HG02884 (cell line): Measurements from ENCODE around the gene MAGI1.

Source experiments
- ATAC-seq: cut with Tn5 transposase; IDR thresholded peaks from one replicate; pipeline ENCODE4 v1.9.1; 2021; ENCODE audit warnings: mild to moderate bottlenecking, moderate library complexity; ENCODE audit not compliant: unreplicated experiment

The MAGI1 gene

DNA sequence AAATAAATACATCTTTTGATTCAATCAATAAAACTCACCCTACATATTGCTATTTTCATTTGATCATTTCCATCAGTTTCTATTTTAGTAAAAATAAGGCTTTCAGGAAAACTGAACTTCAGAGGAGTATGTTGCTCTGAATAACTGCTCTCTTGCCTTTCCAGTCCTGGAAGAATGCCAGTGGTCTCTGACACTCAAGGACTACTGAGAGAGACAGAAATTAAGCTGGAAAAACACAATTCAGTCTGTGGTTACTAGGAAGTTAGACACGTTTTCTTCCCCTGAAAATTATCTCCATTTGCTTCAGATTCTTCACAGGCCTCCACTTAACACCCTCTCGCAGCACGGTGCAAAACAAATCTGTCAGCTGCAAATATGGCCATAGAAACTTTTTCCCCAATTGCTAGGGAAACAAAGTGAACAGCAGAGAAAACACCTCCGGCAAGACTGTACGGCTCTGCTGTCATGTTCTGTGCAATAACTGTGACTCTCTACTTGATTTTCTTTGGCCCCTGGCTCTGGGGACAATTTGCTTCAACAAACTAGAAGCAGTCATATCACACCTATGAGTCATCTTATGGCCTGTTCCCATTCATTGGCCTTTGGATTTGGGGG lies 353.0 kb downstream of the MAGI1 start:
- ATAC-seq, result no peak

DNA sequence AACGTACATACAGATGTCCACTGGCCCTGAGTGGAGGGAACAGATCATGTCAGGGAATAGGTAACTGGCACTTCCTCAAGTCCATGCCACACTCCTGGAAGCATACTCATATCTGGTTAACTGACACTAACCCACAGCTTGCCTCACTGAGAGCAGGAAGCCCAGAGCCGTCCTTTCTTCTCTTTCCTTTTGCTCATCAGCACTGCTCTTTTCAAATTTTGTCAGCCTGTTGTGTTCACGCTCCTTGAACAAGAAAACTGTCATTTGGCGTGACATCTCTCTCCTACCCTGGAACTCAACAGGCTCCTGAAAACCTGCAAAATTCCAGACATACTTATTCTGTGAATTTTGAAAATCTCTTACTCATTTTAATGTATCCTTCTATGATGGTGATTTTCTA lies 360.2 kb downstream of the MAGI1 start:
- no peak for ATAC-seq

- ATAC-seq, result no peak
These were observed 361.2 kb downstream of the MAGI1 start for GRCh38 chr3:65677486-65678010.

DNA sequence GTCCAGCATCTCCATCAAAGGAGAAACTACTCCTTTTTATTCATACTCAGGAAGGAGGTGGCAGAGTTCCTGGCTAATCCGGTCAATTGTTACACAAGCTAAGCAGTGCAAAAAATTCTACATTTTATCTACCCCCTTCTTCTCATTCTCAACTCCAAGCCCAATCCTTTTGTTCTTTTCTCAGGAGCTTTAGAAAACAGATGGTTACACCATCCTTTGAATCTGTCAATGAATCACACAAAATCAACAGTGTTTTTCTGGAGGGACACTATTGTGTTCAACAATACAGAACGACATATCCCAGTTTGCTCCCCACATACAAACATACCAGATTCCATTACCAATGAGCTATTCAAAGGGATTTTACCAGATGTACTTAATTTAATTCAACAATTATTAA lies 362.1 kb downstream of the MAGI1 start:
- no peak for ATAC-seq

- ATAC-seq, result no peak
These were observed 363.7 kb downstream of the MAGI1 start for GRCh38 chr3:65675011-65675410.

- no peak for ATAC-seq
These were observed 364.5 kb downstream of the MAGI1 start for GRCh38 chr3:65674226-65674625.

- ATAC-seq, result no peak
These were observed 365.6 kb downstream of the MAGI1 start for GRCh38 chr3:65672871-65673815.

DNA sequence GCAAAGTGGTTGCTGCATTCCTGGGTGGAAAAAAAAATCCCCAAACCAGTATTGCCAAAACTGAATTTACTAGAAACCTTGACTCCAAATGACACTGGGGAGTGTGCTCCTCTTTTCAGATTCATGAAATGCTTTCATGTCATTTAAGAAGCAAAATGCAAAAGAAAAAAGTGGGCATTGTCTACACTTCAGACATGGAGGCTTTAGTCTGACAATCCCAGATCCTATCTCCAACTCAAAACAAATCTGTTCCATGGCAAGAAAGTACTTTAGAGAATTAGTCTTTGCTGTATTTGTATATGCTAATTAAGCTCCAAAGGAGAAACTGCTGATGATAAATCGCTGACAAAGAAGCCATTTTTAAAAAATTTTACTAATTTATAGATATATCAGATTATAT lies 366.7 kb downstream of the MAGI1 start:
- ATAC-seq, result no peak

DNA sequence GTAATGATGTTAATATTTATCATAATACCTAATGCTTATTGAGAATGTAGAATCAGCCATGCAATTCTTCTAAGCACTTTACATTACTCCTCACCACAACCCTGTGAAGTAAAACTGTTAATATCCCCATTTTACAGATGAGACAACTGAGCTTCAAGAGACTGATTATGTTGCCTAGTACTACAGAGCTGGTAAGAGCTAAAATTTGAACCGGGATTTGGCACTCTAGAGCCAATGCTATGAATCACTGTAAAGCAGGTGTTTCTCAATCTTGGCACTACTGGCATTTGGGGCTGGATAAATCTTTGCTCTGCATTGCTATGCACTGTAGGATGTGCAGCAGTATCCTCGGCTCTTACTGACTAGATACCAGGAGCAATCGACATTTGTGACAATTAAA lies 367.7 kb downstream of the MAGI1 start:
- ATAC-seq, result no peak

GRCh38 chr3:65669163-65669875 lies 369.4 kb downstream of the MAGI1 start:
- no peak for ATAC-seq

DNA sequence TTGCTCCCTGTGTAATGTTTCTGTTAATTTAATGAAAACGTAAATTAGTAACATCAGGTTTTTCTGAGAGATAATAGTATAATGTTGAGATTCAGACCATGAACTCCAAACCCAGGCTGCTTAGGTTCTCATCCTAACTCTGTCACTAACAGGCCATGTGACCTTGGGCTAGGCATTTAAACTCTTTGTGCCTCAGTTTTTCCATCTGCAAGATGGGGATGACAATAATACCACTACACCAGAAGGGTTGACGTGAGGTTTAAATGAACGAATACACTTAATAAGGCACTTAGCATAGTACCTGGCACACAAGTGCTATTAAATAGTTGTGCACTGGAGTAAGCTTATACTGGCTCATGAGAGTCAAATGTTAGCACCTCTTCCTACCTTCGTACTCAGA lies 370.8 kb downstream of the MAGI1 start:
- no peak for ATAC-seq

DNA sequence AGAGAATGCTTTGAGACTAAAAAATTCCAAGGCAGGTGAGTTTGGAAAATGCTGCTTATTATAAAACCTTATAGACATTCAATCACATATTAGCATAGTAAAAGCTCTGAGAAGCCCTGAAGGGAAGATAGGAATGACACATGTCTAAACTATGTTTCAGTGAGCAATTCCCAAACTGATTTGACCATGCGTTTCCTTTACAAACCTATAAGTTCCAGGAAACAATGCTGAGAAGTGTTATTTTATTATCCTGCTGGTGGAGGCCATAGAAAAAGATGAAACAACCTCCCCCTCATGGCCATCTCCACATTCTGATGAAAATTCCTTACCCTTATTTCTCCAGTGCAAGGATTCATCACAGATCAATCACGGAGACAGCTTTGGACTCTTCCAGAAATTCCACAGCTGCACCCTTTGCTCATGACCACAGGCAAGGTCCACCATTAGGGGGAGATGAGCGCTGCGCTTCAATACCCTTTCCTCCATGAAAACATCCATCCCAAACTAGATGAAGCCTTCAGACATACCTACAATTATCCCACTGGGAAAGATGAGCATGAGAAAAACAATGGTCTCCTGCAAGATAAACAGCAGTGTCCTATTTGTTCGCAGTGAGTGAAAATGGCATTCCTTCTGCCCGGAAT lies 372.1 kb downstream of the MAGI1 start:
- ATAC-seq, result no peak

DNA sequence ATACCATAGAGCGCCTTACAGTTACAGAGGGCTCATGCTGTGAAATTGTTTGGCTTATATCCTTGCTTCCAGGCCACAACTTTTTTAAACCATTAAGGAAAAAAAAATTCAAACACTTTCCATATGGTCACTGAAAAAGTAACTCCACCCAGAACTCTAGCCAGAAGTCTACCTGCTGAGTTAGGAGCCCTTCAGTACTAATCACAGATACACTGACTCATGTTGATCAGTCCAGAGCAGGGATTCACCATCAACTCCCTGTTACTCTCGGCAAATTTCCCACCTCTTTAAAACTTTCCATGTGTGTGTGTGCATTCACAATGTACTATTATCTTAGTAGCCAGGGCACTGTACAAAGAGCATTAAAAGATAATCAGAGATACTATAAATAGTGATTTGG lies 372.8 kb downstream of the MAGI1 start:
- no peak for ATAC-seq

DNA sequence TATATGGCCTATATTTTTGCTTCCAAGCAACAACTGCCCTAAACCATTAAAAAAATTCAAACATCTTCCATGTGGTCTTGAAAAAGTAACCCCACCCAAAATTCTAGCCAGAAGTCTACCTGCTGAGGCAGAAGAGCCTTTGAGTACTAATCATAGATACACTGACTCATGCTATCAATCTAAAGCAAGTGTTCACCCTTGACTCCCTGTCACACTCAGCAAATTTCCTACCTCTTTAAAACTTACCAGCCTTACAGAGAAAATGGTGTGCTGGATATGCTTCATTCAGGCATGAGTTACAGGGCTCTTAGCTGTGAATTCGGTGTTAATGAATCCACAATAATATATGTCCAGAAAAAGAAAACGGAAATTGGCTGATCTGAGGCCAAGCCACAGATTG lies 373.8 kb downstream of the MAGI1 start:
- no peak for ATAC-seq

- ATAC-seq, result no peak
These were observed 374.3 kb downstream of the MAGI1 start for GRCh38 chr3:65664446-65664845.

DNA sequence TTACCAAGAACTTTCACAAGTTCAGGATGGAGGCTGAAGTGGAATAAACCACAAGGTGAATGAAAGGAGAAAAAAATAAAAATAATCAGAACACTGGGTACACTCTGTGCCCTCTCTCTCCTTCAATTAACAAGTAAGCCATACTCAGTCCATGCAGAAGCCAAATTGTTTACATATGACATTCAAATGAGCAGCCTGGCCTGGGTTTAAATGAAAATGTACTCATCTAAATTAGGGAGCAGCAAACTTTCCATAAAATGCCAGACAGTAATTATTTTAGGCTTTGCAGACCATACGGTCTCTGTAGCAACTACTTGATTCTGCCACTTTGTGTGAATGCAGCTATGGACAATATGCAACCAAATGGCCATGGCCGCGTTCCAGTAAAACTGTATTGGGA lies 376.6 kb downstream of the MAGI1 start:
- no peak for ATAC-seq

DNA sequence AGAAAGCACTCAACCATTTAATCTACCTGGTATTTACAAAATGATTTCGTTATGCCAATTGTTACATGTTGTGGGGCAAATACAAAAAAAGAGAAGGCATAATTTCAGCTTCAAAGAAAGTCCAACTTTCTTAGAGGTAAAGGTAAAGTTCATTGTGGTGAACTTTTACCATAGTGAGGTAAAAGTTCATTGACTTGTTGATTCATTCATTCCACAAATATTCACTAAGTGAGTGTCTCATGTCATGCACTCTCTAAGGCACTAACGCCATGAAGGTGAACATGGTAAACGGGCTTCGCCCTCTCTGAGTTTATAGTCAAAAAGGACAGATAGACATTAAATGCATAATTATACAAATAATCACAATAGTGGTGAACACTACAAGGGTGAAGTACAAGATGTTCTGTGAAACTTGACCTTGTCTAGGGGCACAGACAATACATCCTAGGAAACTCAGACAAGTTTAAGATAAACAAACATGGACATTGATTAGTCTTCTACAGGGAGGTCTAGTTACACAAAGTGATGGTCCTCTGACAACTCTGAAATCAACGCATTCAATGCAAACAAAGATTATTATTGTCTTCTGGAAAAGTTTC lies 378.6 kb downstream of the MAGI1 start:
- ATAC-seq, result no peak

DNA sequence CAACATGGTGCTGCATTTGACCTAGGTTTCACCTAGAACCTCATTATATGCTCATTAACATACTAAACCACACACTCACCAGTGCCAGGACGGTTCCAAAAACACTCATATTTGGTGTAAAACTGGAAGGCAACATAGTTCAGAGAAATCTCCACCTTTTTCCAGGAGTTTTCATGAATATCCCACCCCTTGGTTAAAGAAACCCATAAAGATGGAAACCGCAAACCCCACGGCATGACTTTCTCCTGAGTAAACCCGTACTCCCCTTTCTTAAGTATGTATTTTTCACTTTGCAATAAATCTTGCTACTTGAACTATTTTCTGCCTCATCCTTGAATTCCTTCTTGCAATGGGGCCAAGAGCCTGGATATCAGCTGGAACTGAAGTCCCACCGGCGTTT lies 379.3 kb downstream of the MAGI1 start:
- no peak for ATAC-seq

GRCh38 chr3:65658401-65658800 lies 380.3 kb downstream of the MAGI1 start:
- no peak for ATAC-seq

DNA sequence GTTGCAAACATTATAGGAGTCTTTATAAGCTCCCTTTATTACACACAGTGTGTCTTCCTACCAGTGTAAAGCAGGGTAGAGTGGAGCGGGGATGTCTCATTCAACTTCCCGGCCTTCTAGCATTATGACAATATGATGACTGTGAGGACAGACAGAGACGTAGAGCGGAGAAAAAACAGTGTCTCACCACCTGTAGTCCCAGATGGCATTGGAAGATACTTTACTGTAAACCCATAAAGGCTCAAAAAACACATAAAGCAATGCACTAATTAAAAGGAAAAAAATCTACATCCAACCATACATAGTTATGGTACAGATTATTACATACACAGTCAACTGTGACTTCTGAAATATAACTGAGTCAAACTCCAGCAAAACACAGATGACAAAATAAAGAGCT lies 383.7 kb downstream of the MAGI1 start:
- no peak for ATAC-seq

- ATAC-seq, result no peak
These were observed 385.0 kb downstream of the MAGI1 start for GRCh38 chr3:65653731-65654130.
